RWPE1 (cell line): ENCODE measurements around the gene SORBS1.

Experiments
- CTCF ChIA-PET: fragments of 350-600 bp; sonication (Branson Sonifier 250); formaldehyde crosslinking; extraction: SDS; loops from one replicate; lab custom pipeline; 2021; lab: Yijun Ruan, JAX
- POLR2A ChIA-PET: fragments of 400-600 bp; formaldehyde crosslinking; extraction: SDS; loops from one replicate; lab custom pipeline; 2020; ENCODE audit warnings: antibody characterized with exemption; ENCODE audit not compliant: low non-redundant PET; lab: Yijun Ruan, JAX
- DNase-seq: peaks from one replicate; pipeline ENCODE4 v3.0.0; 2012; ENCODE audit warnings: low spot score
- H3K27ac ChIP-seq: fragments of 450-650 bp; 2 replicates; pipeline ENCODE4 v1.5.1; 2017
- TF ChIP-seq, protein P1 (sequence below): fragments of 450-650 bp; conservative IDR thresholded peaks from 2 replicates; pipeline ENCODE4 v1.5.1; 2017; ENCODE audit warnings: low read depth, mild to moderate bottlenecking

SORBS1 gene

DNA sequence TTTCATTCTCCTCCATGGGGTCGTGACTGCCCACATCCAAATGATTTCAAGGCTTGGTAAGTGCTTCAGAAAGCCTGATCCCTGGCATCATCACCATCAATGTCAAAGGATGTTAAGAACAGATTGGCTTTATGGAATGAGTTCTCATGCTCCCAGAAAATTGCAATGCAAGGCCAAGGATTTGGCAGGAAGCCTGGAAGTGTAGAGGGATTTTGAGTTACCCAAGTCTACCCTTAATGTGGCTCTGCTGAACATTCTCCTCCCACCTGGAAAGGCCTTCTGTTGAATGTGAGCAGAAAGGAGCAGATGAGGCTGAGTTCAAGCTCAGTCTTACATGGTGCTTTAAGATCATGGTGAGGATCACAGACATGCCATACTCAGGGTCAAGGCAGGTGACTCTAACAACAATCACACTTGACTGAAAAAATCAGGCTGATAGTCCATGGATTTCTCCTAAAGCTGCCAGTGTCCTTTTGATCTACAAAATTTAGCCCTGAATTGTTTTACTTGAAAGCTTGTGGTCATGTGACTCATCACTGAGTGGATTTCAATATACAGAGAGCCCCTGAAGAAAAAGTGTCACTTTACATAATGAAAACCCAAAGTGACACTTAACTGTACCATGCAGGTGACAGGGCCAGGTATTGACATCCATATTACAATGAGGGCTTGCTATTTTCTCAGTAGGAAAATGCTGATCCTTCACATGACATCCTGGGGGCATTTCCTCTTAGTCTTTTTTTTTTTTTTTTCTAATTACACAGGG, 159.3 kb downstream of the SORBS1 start:
- DNase-seq, result no peak

DNA sequence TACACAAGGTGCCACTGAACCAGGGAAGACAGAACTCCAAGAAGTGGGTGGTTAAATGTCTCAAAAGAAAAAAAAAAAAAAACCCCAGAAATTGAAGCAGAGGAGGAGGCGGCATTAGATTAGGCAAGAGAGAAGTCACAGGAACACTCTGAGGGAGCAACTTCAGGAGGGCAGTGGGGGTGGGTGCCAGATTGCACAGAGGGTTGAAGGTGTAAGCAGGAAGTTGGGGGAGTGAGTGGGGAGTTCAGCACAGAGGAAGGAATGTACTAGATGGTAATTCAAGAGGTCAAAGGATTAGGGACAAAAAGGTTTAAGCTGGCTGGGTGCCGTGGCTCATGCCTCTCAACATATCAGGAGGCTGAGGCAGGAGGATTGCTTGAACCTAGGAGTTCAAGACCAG, 160.4 kb downstream of the SORBS1 start:
- H3K27ac ChIP-seq, result no peak overlapping the region
- CTCF ChIA-PET, result no interaction called here
- TF ChIP-seq, protein P1, sequence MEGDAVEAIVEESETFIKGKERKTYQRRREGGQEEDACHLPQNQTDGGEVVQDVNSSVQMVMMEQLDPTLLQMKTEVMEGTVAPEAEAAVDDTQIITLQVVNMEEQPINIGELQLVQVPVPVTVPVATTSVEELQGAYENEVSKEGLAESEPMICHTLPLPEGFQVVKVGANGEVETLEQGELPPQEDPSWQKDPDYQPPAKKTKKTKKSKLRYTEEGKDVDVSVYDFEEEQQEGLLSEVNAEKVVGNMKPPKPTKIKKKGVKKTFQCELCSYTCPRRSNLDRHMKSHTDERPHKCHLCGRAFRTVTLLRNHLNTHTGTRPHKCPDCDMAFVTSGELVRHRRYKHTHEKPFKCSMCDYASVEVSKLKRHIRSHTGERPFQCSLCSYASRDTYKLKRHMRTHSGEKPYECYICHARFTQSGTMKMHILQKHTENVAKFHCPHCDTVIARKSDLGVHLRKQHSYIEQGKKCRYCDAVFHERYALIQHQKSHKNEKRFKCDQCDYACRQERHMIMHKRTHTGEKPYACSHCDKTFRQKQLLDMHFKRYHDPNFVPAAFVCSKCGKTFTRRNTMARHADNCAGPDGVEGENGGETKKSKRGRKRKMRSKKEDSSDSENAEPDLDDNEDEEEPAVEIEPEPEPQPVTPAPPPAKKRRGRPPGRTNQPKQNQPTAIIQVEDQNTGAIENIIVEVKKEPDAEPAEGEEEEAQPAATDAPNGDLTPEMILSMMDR, result no peak
- DNase-seq, result no peak
- POLR2A ChIA-PET, result no interaction called here

More for the DNA sequence above, 159.3 kb downstream of the SORBS1 start:
- ChIA-PET POLR2A (no interaction called here), CTCF (no interaction called here)
- H3K27ac ChIP-seq, result no peak overlapping the region
- TF ChIP-seq, protein P1, result no peak

DNA sequence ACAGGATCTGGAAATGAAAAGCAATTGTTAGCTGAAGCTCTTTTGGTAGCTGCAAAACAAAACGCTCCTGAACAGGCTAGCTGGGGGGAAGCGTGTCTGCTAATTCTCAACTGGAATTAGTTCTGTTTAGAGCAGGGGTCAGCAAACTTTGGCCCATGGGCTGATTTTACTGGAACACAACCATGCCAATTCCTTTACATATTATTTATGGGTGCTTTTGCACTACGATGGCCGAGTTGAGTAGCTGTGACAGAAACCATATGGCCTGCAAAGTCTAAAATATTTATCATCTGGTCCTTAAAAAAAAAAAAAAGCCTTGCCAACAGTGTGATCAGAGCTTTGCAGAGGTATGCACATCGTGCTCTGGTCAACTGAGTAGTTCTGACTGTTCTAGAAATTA, 162.0 kb downstream of the SORBS1 start:
- TF ChIP-seq, protein P1, result no peak
- ChIA-PET CTCF (interaction anchor here (0.6 to 0.9 kb wide), 3 partner anchors 13 to 769 kb away, joined by 3 to 4 read pairs (median 3); no protein-coding TSS in a partner anchor), POLR2A (no interaction called here)
- DNase-seq, result no peak
- no peak overlapping the region for H3K27ac ChIP-seq

DNA sequence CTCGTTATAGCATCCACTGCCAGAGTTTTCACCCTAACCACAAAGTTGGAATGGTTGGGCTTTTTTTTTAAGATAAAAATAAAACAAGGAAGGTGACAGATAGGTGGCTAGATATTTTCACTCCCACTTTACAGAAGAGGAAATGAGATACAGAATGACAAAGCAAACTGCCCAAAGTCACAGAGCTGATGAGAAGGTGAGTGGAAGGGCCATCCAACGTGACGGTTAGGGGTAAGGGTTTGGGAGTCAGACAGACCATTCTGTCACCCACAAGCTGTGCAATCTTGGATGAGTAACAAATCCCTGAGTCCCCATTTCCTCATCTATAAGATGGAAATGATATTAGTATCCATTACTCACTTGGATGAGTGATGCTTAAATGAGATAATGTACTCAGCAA, 163.4 kb downstream of the SORBS1 start:
- TF ChIP-seq, protein P1, result no peak
- H3K27ac ChIP-seq, result no peak overlapping the region
- ChIA-PET POLR2A (no interaction called here), CTCF (no interaction called here)
- DNase-seq, result no peak

DNA sequence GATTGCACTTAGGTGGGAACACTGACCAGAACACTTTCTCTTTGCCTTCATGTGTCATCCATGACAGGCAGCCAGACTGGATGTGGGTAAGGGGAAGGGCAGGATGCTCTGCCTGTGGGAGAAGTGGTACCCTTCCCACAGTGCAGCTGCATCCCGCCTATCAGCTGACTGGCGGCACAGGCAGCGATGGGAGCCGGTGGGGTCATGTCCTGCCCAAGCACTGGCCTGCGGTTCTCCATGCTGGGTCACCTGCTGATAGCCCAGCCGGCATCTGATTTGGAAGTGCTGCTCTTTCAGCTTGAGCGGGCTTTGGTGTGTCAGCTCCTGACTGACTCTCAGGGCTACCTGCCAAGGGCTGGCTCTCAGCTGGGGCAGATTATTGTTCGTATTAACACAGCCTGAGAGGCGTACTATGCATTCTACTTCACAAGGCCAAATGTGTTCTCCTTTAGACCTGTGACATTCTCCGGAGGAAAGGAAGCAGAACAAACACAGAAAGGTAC, 165.2 kb downstream of the SORBS1 start:
- POLR2A ChIA-PET, result no interaction called here
- CTCF ChIA-PET, result no interaction called here
- TF ChIP-seq, protein P1, result no peak
- no peak overlapping the region for H3K27ac ChIP-seq
- no peak for DNase-seq

DNA sequence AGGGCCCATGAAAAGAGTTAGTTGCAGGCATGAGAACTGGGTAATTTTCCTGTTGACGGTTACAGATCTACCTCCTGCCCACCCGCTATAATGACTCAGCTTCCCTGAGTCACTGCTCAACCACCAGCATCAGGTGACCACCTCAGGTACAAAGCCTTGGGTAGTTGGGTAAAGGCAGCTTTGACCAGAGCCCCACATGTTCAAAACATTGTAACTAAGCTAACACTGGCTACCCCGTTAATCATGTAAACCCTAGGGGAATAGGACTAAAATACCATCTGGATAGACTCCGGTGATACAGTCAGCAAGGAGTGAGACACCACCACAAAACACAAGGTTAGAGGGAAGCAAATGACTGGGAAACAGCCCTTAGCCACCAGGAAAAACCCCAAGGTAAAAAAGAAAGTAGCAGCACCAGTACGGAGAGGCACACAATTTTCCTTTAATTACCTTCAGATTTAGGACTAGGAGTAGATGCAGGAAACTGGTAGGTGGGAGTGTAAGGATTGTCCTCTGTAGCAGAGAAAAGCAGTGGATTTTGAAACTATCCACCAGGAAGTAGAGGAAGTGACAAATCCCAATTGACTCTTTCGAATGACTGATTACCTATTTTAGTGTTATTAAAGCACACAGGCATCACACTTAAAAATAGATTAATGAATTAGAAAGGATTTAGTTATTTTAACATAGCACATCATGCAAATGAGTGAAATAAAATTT, 166.8 kb downstream of the SORBS1 start:
- DNase-seq, result peak; percentile 85
- POLR2A ChIA-PET, result no interaction called here
- no peak overlapping the region for H3K27ac ChIP-seq
- TF ChIP-seq, protein P1, result no peak
- CTCF ChIA-PET, result interaction anchor here (0.6 kb wide), 1 partner anchor 193 kb away, joined by 3 read pairs; no protein-coding TSS in a partner anchor
